Panc1 (cell line): ENCODE results near the gene CMYA5.

Experiments used
- CTCF ChIP-seq: fragments of 450-650 bp; IDR thresholded peaks from 2 replicates; pipeline ENCODE4 v1.5.1; 2017; ENCODE audit warnings: mild to moderate bottlenecking
- SIN3A ChIP-seq: IDR thresholded peaks from 2 replicates; pipeline ENCODE4 v1.6.1; 2012; ENCODE audit warnings: low read depth, mild to moderate bottlenecking, low read length, moderate library complexity, borderline replicate concordance; ENCODE audit not compliant: insufficient read depth

- TF ChIP-seq CTCF (no peak), SIN3A (no peak)
Measured at GRCh38 chr5:79642210-79642609, 47.4 kb upstream of the CMYA5 start.
